ENCODE measurements around the gene CAPZA1.

- TF ChIP-seq, protein P1, sequence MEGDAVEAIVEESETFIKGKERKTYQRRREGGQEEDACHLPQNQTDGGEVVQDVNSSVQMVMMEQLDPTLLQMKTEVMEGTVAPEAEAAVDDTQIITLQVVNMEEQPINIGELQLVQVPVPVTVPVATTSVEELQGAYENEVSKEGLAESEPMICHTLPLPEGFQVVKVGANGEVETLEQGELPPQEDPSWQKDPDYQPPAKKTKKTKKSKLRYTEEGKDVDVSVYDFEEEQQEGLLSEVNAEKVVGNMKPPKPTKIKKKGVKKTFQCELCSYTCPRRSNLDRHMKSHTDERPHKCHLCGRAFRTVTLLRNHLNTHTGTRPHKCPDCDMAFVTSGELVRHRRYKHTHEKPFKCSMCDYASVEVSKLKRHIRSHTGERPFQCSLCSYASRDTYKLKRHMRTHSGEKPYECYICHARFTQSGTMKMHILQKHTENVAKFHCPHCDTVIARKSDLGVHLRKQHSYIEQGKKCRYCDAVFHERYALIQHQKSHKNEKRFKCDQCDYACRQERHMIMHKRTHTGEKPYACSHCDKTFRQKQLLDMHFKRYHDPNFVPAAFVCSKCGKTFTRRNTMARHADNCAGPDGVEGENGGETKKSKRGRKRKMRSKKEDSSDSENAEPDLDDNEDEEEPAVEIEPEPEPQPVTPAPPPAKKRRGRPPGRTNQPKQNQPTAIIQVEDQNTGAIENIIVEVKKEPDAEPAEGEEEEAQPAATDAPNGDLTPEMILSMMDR (IDR thresholded peaks at IDR 0.05; ENCODE audit: extremely low read depth in 1 of 2, insufficient read depth in 1 of 2, low read depth in 1 of 2, low read length in 2 of 2), result no peak
- TF ChIP-seq EZH2 (IDR thresholded peaks at IDR 0.05; ENCODE audit: borderline replicate concordance, low read depth, low read length, severe bottlenecking) (no peak), POLR2AphosphoS5 (IDR thresholded peaks at IDR 0.05; ENCODE audit: insufficient read depth, low read depth, low read length) (no peak)
Observed at GRCh38 chr1:112695276-112695675, 75.6 kb downstream of the CAPZA1 start.

Data from endothelial cell of umbilical vein (primary cell).